Frontal cortex (tissue), 4 donors: Measurements from ENCODE around the gene C3orf52. TPM values are rescaled to one million over a fixed set of nuclear protein-coding genes. Genes with fewer than 3 reads are reported as not detected.

ENCODE experiments used
- DNase-seq, 2 donors: peaks; one replicate each; pipeline ENCODE4 v3.0.0; 2012; ENCODE audit warnings: low spot score in 2 of 2
- FAIRE-seq: peaks from 2 replicates; lab custom pipeline; 2012; peaks lifted over from hg19 to GRCh38; lab: Jason Lieb, UNC
- total RNA-seq: library from RNA; depleted of rRNA; stranded (reverse); fragments of >200 nt; gene quantifications from one replicate; pipeline ENCODE4 v1.2.3, GENCODE V29; 2014
- donor health status: control.
- donor health status: control.
- donor health status: control.

Gene C3orf52
- total RNA-seq, 1 donor from 2014 or later: 0.41 TPM

DNA sequence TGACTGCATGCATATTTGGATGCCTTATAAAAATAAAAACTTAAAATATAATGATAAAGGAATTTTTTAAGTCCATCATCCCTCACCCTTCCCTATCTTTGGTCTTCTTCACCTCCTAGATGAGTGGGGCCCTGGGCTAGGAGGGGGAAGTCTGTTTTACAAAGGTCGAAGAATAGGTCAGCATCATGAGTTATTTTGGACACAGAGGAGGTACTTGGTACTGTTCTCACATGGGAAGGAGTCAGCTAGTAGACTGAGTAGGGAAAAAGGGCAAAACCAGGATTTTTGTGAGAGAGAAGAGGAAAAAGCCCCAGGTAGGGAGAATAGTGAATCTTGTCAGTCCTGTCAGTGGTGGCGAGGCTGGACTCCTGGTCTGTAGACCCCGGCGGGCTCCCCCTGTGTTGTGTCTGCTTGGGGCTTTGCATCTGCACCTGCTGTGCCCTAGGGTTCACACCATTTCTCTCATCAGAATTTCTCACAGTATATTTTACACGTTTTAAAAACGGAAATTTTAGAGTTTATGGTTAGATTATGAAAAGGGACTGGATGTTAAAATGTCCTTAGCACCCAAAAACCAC, 29.7 kb downstream of the C3orf52 start:
- FAIRE-seq: no peak

DNA sequence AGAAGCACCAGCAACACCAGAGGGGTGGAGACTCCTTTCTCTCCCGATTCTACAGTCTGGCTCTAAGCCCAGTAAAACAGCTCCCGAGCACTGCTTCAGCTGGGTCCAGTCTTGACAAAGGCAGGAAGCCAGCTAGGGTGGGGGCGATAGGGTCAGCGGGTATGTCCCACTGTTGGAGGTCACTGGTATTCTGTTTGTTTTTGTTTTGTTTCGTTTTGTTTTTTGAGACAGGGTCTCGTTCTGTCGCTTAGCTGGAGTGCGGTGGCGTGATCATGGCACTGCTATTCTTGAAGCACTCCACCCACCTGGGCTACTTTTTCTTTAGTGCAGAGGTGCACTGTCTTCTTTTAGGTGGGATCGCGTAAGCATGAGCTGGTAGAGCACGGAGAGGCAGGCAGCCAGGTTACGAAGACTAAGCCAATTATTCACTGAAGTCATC, 30.6 kb downstream of the C3orf52 start:
- FAIRE-seq: no peak
- no peak for DNase-seq

More for the DNA sequence above, 29.7 kb downstream of the C3orf52 start:
- DNase-seq: no peak

DNA sequence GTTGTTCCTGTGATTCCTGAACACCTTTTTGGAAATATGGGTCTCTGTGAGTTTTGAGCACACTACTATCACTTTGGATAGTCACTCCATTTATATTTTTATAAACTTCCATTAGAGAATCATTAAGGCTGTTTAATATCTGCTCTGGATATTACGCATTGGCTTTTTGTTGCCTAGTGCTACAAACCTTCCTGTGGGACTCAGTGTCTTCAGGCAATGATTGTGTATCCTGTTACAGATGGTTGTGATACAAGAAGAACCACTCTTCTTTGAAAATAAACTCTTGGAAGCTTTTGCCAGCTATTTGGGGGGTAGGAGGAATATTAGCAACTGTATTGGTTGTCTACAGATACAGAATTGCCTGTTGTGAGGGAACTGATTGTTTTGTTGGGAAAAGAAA, 31.2 kb downstream of the C3orf52 start:
- no peak for FAIRE-seq

DNA sequence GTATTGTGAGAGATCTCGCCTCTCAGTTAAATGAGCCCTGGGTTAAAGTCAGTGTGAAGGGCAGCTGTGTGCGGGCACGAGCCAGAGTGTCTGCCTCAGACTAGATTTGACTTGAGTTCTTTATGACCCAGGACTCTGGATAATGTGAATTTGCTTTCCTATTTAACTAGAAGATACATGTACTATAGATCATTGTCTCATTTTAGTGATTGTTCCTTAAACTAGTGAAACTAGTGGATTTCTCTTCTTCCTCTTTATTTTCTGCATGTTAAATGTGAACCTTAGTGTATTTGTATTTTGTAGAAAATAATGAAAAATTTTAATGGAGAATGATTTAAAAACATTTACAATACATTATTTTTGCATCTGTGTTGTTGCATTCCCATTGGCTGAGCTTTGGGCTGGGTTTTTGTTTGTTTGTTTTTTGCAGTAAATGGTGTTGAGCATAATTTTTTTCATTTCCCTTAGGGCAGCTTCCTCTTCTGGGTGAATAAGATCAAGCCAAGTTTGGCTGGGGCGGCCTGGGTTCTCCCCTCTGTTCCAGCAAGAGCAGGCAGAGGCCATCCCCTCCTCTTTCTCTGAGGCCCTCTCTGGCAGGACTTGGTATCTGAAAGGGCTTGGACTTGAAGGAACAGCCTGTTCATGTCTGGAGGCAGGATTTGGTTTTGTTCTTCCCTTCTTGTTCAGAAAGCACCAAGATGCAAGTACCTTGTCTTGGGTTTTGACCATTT, 31.8 kb downstream of the C3orf52 start:
- no peak for FAIRE-seq
- no peak for DNase-seq

More for the DNA sequence above, 31.2 kb downstream of the C3orf52 start:
- no peak for DNase-seq

DNA sequence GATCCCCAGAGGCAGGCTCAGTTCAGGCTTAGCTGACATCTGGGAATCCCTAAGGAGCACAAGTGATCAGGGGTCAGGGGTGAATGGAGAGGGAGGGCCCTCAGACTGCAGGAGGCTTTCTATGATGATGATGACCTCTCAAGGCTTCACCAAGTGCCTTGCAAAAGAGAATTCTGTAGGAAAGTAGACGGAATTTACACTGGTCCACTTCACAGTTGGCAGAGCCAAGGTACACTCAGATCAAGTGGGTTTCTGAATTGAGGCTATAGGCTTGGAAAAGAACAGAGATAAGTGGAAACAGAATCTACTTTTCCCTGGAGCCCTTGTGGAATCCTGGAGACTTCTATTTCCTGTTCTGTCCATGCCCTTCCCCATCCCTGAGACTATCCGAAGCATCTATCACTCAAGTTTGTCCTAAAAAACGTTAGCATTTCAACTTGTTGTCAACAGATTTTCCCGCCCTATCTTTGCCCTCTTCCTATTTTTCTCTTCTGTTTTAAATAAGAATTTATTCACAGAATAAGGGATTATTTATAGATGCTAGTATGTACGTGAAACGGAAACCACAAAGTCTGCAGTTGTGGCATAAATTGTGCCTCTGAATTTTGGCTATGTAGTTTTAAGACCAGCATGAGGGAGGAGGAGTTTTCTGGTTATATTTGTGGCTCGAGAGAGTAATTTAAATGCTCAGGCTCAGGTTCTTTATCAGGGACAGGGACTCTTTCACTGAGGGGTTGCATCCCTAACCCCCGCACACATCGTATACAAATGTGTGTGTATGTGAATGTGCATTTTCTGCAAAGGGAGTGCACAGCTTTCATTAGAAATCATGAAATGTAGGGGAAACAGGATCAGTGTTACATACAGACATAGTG, 34.0 kb downstream of the C3orf52 start:
- FAIRE-seq: no peak
- DNase-seq: no peak

DNA sequence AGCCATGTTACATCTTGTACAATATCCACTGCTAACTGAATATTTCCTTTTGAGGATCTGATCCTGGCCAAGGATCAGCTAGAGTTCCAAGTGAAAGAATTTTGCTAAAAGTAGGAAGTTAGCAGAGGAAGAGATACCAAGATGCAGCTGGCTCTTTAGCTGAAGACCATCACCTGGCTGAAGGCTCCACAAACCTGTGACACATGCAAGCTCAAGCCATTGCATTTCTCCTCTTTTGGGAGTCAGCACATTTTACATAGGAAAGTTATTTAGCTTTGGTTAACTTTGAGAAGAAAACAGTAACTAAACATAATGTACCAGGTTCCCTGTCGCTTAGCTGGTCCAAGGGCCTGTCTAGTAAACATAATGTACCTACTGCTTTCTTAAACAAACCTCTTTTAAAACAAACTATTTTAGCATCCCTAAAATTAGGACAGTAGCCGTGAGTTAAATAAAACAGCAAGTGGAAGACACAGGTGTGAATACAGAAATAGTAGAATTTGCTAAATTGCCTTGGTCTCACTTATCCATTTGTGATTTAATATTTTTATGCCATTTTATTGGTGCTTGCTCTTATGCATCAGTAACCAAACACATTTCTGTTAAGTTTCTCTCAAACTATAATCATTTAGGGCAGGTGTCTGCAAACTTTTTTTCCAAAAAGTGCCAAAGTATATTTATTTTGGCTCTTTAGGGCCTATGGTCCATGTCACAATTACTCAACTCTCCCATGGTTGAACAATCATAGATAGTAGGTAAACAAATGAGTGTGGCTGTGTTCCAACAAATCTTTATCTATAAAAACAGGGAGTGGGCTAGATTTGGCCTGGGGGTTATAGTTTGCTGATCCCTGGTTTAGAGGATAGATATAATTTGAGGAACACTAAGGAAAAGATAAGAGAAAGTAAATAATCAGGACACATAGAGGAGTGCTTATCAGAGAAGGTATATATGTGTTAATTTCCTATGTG, 35.7 kb downstream of the C3orf52 start:
- no peak for DNase-seq
- FAIRE-seq: no peak

DNA sequence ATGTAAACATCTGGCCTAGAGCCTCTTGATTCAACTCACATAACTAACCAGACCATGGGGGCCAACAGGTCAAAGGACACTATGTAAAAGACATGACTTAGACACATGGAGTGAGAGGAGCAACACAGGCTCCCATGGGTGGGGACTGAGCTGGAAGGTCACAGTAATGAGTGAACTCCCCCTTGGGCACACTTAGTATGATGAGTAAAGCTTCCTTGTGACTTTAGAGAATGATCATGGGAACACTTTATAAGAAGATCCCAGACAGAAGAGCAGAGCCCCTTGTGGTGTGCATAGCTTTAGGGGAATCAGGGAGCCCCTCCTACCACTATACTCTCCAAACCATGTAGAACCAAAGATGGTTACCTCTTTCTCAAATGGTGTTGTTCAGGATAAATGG, 36.7 kb downstream of the C3orf52 start:
- DNase-seq (no peak), FAIRE-seq (no peak)

DNA sequence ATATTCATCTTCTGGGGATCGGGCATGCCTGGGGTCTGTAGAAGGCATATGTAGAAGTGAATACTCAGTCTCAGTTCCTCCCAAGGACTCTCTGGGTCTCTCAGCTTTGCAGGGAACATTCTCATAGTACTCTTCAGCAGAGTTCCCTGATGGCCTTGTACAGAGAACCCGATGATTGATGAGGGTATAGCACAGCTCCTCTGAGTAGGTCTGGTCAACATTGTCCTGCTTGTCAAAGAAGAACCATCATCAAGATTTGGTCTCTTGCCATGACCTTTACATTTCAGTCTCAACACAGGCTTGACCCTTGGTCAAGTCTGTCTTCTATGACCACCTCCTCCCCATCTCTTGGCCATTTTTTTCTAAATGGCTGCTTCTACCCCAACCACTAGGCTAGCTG, 37.4 kb downstream of the C3orf52 start:
- no peak for DNase-seq
- FAIRE-seq: no peak

DNA sequence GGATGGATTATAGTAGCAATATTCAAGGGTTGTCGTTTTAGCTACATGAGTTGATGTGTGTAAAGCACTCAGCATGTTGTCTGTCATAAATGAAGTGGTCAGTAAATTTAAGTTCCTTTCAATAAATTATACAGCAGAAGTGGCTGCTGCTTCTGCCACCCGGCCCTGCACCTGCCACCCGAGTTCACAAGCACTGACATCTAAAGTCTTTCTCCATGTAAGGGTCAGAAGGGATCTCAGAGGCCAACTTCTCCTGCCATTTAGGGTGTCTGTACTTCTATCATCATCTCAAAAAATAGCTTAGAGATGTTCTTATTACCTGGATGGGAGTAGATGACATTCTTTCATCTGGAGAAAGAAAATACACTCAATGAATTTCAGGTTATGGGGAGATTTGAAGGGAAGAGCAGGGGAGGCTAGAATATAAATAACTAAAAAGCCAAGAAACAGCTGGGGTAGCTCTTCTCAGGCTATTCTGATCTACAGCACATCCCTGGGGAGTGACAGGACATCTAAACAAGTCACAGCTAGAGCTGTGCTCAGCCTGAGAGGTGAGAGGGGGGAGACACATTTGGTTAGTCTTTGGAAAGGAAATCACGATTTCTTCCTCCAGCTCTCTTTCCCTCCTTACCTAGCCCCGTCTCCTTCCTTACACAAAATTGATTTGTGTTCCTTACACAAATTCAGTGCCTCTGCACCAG, 38.9 kb downstream of the C3orf52 start:
- FAIRE-seq (no peak), DNase-seq (no peak)

DNA sequence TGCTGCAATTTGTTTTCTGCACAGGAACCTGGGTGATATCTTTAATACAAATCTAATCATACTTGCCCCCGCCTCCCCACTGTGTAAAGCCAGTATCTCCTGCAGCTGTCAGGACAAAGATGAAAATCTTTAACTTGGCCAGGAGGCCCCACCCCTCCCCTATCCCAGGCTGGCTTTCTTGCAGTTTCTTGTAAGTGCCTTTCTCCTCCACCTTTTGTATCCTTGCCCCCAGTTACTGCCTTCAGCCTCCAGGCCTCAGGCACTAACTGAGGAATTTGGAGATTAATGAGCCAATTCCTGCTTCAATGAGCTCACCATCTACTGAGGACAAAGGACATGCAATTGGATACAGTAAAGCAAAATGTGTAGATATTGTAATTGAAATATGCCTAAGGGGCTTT, 40.3 kb downstream of the C3orf52 start:
- FAIRE-seq: no peak
- DNase-seq: no peak

DNA sequence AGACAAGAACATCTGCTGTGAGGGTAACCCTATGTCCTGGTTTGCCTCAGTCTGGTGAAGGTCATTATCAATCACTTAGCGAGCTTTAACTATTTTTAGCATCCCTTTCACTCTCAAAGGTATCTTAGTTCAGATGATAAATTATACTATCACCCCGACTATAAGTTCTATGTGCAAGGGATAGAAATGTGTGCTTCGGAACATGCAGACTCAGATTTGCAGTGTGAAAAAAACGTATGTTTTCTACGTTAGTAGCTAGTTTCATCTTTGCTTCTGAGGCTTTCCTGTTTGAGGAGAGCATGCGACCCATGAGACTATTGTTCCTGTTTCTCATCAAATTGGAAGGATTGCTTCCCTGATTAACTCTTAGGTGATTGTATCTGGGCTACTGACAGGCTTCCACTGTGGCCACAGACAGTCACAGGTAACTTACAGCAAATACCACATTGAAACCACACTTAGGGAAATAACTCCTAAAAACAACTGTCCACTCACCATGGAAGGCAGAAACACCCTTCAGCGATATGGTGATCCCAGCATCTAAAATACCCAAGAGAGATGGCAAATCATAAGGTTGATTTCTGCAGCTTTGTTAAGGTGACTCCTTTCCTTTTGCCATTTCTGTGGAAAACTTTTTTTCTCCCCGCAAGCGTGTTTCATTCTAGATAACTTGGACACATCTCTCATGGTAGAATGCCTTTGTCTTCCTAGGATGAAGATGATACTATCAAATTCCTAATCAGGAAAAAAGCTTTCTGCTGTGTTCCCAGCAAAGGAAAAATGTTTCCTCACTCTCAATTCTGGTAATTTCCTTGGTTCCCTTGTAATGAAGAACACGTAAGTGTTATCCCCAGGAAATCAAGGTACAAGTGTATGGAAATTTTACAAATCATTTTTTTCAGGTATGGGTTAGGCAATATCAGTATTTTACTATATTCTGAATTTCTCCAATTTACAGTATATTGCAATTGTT, 41.6 kb downstream of the C3orf52 start:
- DNase-seq (no peak), FAIRE-seq (no peak)

DNA sequence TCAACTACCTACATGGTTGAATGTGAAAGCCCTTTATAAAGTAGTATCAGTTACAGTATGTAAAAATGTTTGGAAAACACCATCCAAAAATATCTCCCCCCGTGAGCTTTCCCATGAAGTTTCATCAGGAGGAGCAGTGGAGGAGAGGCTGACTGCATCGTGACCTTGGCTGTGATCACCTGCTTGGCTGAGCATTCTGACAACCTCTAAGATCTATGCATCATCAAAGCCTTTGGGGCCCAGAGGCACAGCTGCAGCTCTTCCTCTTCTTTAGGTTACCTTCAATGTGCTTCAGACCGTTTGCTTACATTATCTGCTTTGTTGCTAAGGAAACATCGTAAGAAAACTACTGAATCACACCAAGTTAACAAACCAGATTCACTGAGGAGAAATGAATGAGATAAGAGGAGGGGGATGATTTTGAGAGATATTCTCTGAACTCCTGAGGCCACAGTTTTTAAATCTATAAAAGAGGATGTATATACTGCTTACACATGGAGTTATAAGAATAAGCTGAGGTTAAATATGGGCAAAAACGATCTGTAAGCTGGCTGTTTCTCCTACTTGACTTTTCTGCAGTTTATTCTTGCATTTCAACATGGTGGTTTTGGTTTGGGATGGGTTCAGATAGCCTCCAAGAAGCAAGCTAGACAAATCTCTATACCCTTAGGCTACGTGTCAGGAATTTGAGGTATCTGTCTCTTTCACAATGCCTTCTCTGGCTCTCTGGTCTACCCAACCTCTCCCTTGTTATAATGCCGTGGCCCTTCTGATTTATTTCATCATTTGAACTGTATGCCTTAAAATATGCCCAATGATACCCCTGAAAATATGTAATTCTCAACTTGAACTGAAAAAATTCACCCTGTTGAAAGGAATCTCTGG, 42.9 kb downstream of the C3orf52 start:
- DNase-seq (no peak), FAIRE-seq (no peak)

DNA sequence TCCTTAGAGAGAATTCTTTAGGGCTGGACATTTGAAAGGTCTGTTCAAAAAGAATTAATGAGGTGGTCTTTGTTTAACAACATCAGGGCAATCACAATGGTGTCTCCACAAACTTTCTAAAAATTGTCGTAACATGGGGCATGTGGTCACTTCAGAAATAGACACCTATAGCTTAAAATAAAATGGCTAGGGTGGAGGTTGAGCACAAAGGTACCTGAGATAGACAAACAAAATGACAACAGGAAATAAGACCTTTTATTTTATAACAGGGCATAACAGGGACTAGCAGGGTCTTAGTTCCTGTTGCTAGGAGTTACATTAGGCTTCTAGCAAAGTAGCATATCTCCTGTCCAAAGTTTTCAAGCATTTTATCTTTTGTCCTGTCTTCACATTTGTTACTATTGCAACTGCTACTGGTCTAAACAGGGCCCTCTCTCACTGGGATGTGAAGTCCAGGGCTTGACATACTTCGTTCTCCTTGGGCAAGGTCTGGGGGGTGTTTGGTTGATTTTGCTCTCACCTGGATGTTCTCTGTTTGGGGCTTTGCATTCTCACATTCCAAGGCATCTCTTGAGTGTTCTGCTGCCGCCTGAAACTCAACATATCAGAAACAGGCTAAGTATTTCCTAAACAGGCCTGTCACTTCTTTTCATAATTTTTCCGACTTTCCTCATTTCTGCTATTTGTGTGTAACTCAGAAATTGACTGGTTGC, 43.9 kb downstream of the C3orf52 start:
- DNase-seq (no peak), FAIRE-seq (no peak)

DNA sequence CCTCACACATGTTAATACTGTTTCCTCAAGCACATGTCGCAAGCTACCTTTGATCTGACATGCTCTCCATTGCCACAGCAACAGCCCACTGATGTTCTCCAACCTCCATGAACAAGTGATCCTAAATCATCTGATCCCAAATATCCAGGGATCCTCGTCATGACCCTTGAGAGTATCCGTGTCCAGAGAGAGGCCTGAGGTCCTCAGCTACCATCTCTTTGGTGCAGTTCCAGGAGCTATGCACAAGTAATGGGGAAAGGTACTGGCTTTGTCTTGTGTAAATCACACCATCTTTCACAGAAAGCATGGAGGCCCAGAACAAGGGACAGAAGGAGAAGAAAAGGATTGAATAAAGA, 44.4 kb downstream of the C3orf52 start:
- DNase-seq (no peak), FAIRE-seq (no peak)

DNA sequence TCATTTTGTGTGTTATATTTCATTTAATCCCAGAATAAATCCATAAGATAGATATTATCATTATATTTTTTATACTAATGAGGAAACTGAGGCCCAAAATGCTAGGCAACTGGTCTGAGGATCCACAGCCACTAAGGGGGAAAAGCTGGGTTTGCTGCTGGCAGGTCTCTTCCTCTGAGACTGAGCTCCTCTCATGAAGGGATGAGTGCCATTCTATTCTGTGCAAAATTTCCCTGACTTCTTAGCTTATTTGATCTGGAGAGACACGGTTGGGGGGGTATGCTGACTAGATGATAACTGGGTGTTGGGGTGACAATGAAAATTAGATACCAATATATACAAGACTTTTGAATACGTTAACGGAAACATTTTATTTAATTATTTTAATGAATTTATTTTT, 44.9 kb downstream of the C3orf52 start:
- FAIRE-seq: no peak
- DNase-seq: no peak

DNA sequence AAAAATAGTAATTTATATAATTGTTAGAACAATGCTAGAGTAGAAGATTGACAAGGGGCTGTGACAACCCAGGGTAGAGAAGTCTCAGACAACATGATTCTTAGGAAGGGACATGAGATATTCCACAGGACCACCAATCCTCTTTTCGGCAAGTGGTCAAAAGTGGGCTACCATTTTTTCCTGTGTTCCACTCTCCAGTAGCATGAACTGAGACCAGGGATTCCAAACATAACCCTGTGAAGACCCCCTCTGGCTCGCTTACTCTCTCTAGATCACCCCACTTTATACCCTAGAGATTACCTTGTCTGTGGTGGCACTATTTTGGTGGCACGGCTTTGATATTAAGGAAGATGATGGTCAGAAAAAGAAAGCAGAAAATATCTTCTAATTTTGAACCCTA, 45.9 kb downstream of the C3orf52 start:
- DNase-seq (no peak), FAIRE-seq (no peak)
